Calu3 (cell line): ENCODE data around the gene CFAP65. TPM values are rescaled to one million over a fixed set of nuclear protein-coding genes. Genes with fewer than 3 reads are reported as not detected.
A peak's percentile ranks its signal among the peaks of the same experiment; 100 is the strongest.

Source experiments
- BruUV-seq: library from RNA; stranded (reverse); fragments of 400-500 nt; replicated peaks from 2 replicates; lab custom pipeline; 2021; lab: Mats Ljungman, UMichigan
- CTCF ChIA-PET: fragments of 300-600 bp; sonication (Branson Sonifier 250); formaldehyde crosslinking; loops from one replicate; lab custom pipeline; 2022; ENCODE audit warnings: antibody characterized with exemption; lab: Charles Lee
- DNase-seq: peaks from one replicate; pipeline ENCODE4 v3.0.0; 2022
- H3K27ac Mint-ChIP-seq: one replicate; pipeline ENCODE4 v1.8.0; 2022; ENCODE audit warnings: mixed read lengths; ENCODE audit not compliant: unreplicated experiment
- H3K27me3 Mint-ChIP-seq: one replicate; pipeline ENCODE4 v1.8.0; 2022; ENCODE audit warnings: mixed read lengths; ENCODE audit not compliant: unreplicated experiment
- H3K36me3 Mint-ChIP-seq: one replicate; pipeline ENCODE4 v1.8.0; 2022; ENCODE audit warnings: mild to moderate bottlenecking, moderate library complexity, mixed read lengths; ENCODE audit not compliant: insufficient read depth, unreplicated experiment
- H3K4me1 Mint-ChIP-seq: one replicate; pipeline ENCODE4 v1.8.0; 2022; ENCODE audit warnings: mild to moderate bottlenecking, low read depth, mixed read lengths; ENCODE audit not compliant: unreplicated experiment
- H3K4me3 Mint-ChIP-seq: one replicate; pipeline ENCODE4 v1.8.0; 2022; ENCODE audit warnings: mild to moderate bottlenecking, low read depth, moderate library complexity, mixed read lengths; ENCODE audit not compliant: unreplicated experiment
- H3K9me3 Mint-ChIP-seq: one replicate; pipeline ENCODE4 v1.8.0; 2022; ENCODE audit warnings: low read depth, mixed read lengths; ENCODE audit not compliant: unreplicated experiment
- CTCF ChIP-seq: fragments of 200-600 bp; IDR thresholded peaks from one replicate; pipeline ENCODE4 v1.8.0; 2022; ENCODE audit warnings: antibody characterized with exemption; ENCODE audit not compliant: unreplicated experiment
- intact Hi-C: fragments of 100-400 bp; cut with micrococcal nuclease; formaldehyde crosslinking; loops from one replicate; pipeline ENCODE4 v1.10.0; 2022; ENCODE audit not compliant: unreplicated experiment
- microRNA-seq: library from miRNA; unstranded; fragments of <30 nt; microRNA quantifications from one replicate; pipeline ENCODE4 v1.2.0, GENCODE V29; 2022
- total RNA-seq: library from RNA; stranded (reverse); gene quantifications from 2 replicates; pipeline ENCODE4 v1.2.3, GENCODE V29; 2022

Gene CFAP65
- total RNA-seq, 1 experiment from 2014 or later = 0.68 TPM

GRCh38 chr2:218956039-218956438, 85.3 kb downstream of the CFAP65 start:
- no peaks in the 10 kb centered on the region for H3K9me3 Mint-ChIP-seq
- H3K27ac Mint-ChIP-seq = no peak overlapping the region
- H3K4me3 Mint-ChIP-seq = no peak overlapping the region
- peaks cover 17% of the 10 kb centered on the region for H3K36me3 Mint-ChIP-seq
- H3K27me3 Mint-ChIP-seq = peaks cover 68% of the 10 kb centered on the region
- no peak for DNase-seq
- CTCF ChIA-PET = no interaction called here
- no TSS peak for BruUV-seq
- intact Hi-C loops = no loop called here
- H3K4me1 Mint-ChIP-seq = peaks cover 15% of the 10 kb centered on the region
- no peak for TF ChIP-seq CTCF

DNA sequence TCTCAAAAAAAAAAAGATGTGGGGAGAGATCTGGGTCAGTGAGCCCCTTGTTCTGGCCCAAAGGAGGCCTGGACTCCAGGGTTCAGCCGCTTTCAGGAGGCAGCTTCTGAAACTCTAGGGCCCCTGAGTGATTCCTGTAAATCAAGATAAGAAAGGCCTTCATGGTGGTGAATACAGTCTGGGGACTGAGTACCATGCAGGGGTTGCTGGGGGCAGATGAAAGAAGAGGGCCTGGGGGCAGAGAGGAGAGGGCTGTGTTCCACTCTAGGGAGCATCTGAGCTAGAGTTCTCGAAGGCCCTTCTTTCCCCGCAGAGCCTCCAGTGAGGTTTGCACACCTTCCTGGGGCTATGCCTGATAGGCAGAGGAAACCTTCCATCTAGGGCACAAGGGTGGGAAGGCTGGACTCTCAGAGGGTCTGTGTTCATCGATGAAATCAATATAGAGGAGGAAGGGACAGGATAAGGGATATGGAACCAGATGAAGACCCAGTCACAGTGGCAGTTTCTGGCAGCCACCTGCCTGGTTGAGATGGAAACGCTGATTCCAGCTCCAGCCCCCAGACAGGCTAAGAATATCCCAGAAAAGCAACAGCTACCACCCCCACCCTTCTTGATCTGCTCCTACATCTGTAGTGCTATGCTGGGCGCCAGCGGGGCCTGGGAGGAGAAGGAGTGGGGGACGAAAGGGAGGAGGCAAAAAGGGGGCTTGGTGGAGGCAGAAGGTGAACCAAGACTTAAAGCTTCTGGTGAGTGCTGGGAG, 86.6 kb downstream of the CFAP65 start:
- intact Hi-C loops = no loop called here
- H3K4me3 Mint-ChIP-seq = no peak overlapping the region
- TF ChIP-seq CTCF = no peak
- CTCF ChIA-PET = no interaction called here
- no peak for DNase-seq
- H3K36me3 Mint-ChIP-seq = peaks cover 16% of the 10 kb centered on the region
- H3K9me3 Mint-ChIP-seq = no peaks in the 10 kb centered on the region
- BruUV-seq = no TSS peak
- H3K27me3 Mint-ChIP-seq = peaks cover 61% of the 10 kb centered on the region
- H3K4me1 Mint-ChIP-seq = peaks cover 15% of the 10 kb centered on the region
- no peak overlapping the region for H3K27ac Mint-ChIP-seq

DNA sequence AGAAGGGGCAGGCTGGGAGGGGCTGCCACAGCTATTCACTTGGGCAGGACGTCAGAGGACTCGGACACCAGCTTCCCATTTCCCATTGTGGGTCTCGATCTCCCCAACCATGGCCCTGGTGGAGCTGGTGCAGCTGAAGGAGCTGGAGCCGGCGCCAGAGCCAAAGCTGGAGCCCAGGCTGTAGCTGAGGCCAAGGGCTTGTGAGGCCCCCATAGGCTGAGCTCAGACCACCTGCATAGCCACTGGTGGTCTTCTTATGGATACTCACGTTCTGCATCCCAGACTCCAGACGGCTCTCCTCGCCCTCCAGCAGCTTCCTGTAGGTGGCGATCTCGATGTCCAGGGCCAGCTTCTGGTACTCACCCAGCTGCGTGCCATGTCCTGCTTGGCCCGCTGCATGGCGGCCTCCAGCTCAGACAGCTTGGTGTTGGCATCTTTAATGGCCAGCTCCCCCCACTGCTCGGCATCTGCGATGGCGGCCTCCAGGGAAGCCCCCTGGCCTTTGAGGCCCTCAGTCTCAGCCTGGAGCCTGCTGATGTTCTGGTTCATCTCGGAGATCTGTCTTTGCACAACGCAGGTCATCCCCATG, 87.9 kb downstream of the CFAP65 start:
- Mint-ChIP-seq H3K27me3 (peaks cover 61% of the 10 kb centered on the region), H3K36me3 (peaks cover 5% of the 10 kb centered on the region), H3K4me1 (peaks cover 15% of the 10 kb centered on the region), H3K4me3 (no peak overlapping the region), H3K9me3 (no peaks in the 10 kb centered on the region), H3K27ac (no peak overlapping the region)
- no TSS peak for BruUV-seq
- DNase-seq = no peak
- CTCF ChIA-PET = interaction anchor here (0.8 kb wide), 1 partner anchor 10 kb away, joined by 4 read pairs; no protein-coding TSS in a partner anchor
- TF ChIP-seq CTCF = no peak
- intact Hi-C loops = no loop called here

Small RNAs within 50 kb of the gene (microRNA-seq; reads per million reads assigned to microRNA genes)
- gene MIR3131 (7.0 reads per million, percentile 25 among the genes with 10 or more reads in this experiment), gene MIR375 (2,608 reads per million, percentile 87 among the genes with 10 or more reads in this experiment)

Other genes with a start within 250 kb of the CFAP65 start
- gene PRKAG3, start 209.7 kb downstream of the CFAP65 start, total RNA-seq = not detected in 2 replicates
- gene WNT6, start 181.7 kb downstream of the CFAP65 start, total RNA-seq = not detected in 2 replicates
- gene WNT10A, start 160.7 kb downstream of the CFAP65 start, total RNA-seq = 2.4 and 3.4 TPM in 2 replicates
- gene CDK5R2, start 81.8 kb downstream of the CFAP65 start, total RNA-seq = 0.59 and 0.86 TPM in 2 replicates
- gene FEV, start 56.3 kb downstream of the CFAP65 start, total RNA-seq = not detected in 2 replicates
- not detected in 2 replicates for gene CRYBA2, start 48.1 kb downstream of the CFAP65 start, total RNA-seq
- 9.0 and 15.8 TPM in 2 replicates for gene IHH, start 19.4 kb upstream of the CFAP65 start, total RNA-seq
- gene NHEJ1, start 119.3 kb upstream of the CFAP65 start, total RNA-seq = 12.1 and 12.4 TPM in 2 replicates
- gene SLC23A3, start 128.5 kb upstream of the CFAP65 start, total RNA-seq = 4.4 and 6.0 TPM in 2 replicates
- gene CNPPD1, start 135.4 kb upstream of the CFAP65 start, total RNA-seq = 40.6 and 42.9 TPM in 2 replicates
- gene RETREG2, start 136.8 kb upstream of the CFAP65 start, total RNA-seq = 67.9 and 69.7 TPM in 2 replicates
- gene ZFAND2B, start 165.3 kb upstream of the CFAP65 start, total RNA-seq = 25.7 and 30.0 TPM in 2 replicates
- 11.7 and 12.1 TPM in 2 replicates for gene ABCB6, start 177.4 kb upstream of the CFAP65 start, total RNA-seq
- gene ATG9A, start 188.1 kb upstream of the CFAP65 start, total RNA-seq = 36.6 and 42.4 TPM in 2 replicates
- 44.1 and 56.6 TPM in 2 replicates for gene ANKZF1, start 188.3 kb upstream of the CFAP65 start, total RNA-seq
- gene GLB1L, start 203.9 kb upstream of the CFAP65 start, total RNA-seq = 7.6 and 12.1 TPM in 2 replicates
- 26.7 and 27.0 TPM in 2 replicates for gene STK16, start 204.0 kb upstream of the CFAP65 start, total RNA-seq
- not detected in 2 replicates for gene TUBA4B, start 211.7 kb upstream of the CFAP65 start, total RNA-seq
- gene TUBA4A, start 212.4 kb upstream of the CFAP65 start, total RNA-seq = 68.8 and 97.9 TPM in 2 replicates
- gene DNAJB2, start 237.8 kb upstream of the CFAP65 start, total RNA-seq = 55.1 and 68.2 TPM in 2 replicates